Glutamatergic neuron (in vitro differentiated cells): Measurements from ENCODE around the gene PSME3IP1. TPM values are rescaled to one million over a fixed set of nuclear protein-coding genes. Genes with fewer than 3 reads are reported as not detected.

Experiments
- DNase-seq: peaks from one replicate; pipeline ENCODE4 v3.0.0; 2022
- H3K27ac Mint-ChIP-seq: one replicate; pipeline ENCODE4 v1.8.0; 2020; ENCODE audit warnings: mild to moderate bottlenecking, mixed read lengths, inconsistent platforms; ENCODE audit not compliant: unreplicated experiment
- H3K27me3 Mint-ChIP-seq: one replicate; pipeline ENCODE4 v1.8.0; 2020; ENCODE audit warnings: mild to moderate bottlenecking, moderate library complexity, mixed read lengths, inconsistent platforms; ENCODE audit not compliant: unreplicated experiment
- H3K36me3 Mint-ChIP-seq: one replicate; pipeline ENCODE4 v1.8.0; 2020; ENCODE audit warnings: mild to moderate bottlenecking, mixed read lengths, inconsistent platforms; ENCODE audit not compliant: unreplicated experiment
- H3K4me1 Mint-ChIP-seq: one replicate; pipeline ENCODE4 v1.8.0; 2020; ENCODE audit warnings: mild to moderate bottlenecking, low read depth, mixed read lengths, inconsistent platforms; ENCODE audit not compliant: unreplicated experiment
- H3K4me3 Mint-ChIP-seq: one replicate; pipeline ENCODE4 v1.8.0; 2020; ENCODE audit warnings: mild to moderate bottlenecking, mixed read lengths, inconsistent platforms; ENCODE audit not compliant: unreplicated experiment
- H3K9me3 Mint-ChIP-seq: one replicate; pipeline ENCODE4 v1.8.0; 2020; ENCODE audit warnings: mild to moderate bottlenecking, moderate library complexity, mixed read lengths, inconsistent platforms; ENCODE audit not compliant: unreplicated experiment
- total RNA-seq: library from RNA; stranded (reverse); fragmentation: NEBNext Ultra II Directional; extraction: Animal tissue kit (Norgen Biotek cat#: 25700); gene quantifications from one replicate; pipeline ENCODE4 v1.2.1, GENCODE V29; 2021; ENCODE audit not compliant: unreplicated experiment
- TF ChIP-seq, protein P1 (sequence below): fragments of 200-600 bp; sonication (generic); IDR thresholded peaks from one replicate; pipeline ENCODE4 v1.5.0; 2021; ENCODE audit not compliant: partially characterized antibody, unreplicated experiment

Gene PSME3IP1
- total RNA-seq, 1 donor from 2014 or later, result 124 TPM

DNA sequence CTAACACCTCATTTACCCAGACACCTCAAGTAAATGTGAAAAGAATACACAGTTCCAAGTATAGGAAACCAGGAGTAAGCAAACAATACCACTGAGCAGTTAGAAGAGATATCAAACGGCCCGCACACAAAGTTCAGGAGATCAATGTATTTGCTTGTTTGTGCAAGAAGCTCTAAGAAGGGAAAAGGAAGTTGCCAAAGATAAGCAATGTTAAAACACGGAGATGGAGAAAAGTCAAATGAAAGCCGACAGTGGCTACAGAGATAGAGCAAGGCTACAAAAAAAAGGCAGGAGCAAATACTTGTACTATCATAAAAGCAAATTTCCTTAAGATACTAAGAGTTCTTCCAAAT lies 29.5 kb downstream of the PSME3IP1 start:
- TF ChIP-seq, protein P1, sequence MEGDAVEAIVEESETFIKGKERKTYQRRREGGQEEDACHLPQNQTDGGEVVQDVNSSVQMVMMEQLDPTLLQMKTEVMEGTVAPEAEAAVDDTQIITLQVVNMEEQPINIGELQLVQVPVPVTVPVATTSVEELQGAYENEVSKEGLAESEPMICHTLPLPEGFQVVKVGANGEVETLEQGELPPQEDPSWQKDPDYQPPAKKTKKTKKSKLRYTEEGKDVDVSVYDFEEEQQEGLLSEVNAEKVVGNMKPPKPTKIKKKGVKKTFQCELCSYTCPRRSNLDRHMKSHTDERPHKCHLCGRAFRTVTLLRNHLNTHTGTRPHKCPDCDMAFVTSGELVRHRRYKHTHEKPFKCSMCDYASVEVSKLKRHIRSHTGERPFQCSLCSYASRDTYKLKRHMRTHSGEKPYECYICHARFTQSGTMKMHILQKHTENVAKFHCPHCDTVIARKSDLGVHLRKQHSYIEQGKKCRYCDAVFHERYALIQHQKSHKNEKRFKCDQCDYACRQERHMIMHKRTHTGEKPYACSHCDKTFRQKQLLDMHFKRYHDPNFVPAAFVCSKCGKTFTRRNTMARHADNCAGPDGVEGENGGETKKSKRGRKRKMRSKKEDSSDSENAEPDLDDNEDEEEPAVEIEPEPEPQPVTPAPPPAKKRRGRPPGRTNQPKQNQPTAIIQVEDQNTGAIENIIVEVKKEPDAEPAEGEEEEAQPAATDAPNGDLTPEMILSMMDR, result no peak
- DNase-seq, result no peak
- no peak overlapping the region for H3K27ac Mint-ChIP-seq
- H3K4me1 Mint-ChIP-seq, result no peaks in the 10 kb centered on the region
- no peaks in the 10 kb centered on the region for H3K27me3 Mint-ChIP-seq
- H3K36me3 Mint-ChIP-seq, result peaks cover 11% of the 10 kb centered on the region
- H3K4me3 Mint-ChIP-seq, result no peak overlapping the region
- no peaks in the 10 kb centered on the region for H3K9me3 Mint-ChIP-seq

DNA sequence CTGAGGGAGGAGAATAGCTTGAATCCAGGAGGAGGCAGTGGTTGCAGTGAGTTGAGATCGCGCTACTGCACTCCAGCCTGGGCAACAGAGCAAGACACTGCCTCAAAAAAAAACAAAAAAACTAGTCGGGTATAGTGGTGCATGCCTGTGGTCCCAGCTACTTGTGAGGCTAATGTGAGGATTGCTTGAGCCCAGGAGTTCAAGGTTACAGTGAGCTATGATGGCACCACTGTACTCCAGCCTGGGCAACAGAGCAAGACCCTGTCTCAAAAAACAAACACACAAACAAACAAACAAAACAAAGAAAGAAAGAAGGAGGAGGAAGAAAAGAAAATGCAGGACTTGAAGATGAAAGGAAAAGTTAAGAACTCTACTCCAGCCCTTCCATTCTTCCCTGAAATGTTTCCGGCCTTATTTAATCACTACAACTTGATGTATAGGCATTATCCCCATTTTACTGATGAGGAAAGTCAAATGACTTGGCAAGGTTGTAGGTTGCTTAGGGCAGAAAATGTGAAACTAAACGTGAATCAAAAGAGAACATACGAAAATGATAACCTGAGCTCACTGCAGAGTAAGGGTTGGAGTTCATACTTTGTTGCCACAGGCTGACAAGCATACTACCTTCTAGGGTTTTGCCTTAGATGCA lies 30.0 kb downstream of the PSME3IP1 start:
- no peak overlapping the region for H3K27ac Mint-ChIP-seq
- TF ChIP-seq, protein P1, result no peak

DNA sequence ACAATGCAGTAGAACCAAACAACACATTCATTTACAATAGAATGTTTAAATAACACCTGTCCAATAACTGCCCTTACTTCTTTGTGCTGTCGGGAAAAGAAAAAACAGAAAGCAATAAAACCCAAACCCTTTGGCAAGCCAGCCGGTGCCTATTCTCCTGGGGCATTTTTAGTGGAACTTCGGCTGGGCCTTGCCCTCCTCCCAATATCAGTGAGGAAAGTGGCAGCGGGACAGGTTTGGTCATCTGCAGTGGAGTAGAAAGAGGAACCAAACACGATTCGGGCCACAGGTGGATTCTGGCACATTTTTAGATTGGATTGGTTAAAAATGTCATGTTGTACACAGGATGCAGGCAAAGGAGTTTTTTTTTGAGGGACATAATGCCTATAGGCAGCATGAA lies 32.0 kb downstream of the PSME3IP1 start:
- H3K36me3 Mint-ChIP-seq, result peaks cover 11% of the 10 kb centered on the region
- peaks cover 3% of the 10 kb centered on the region for H3K27me3 Mint-ChIP-seq
- H3K4me1 Mint-ChIP-seq, result no peaks in the 10 kb centered on the region
- H3K9me3 Mint-ChIP-seq, result no peaks in the 10 kb centered on the region
- DNase-seq, result no peak
- no peak overlapping the region for H3K27ac Mint-ChIP-seq
- H3K4me3 Mint-ChIP-seq, result no peak overlapping the region
- TF ChIP-seq, protein P1, result no peak

More for the DNA sequence above, 30.0 kb downstream of the PSME3IP1 start:
- DNase-seq, result no peak
- Mint-ChIP-seq H3K4me1 (no peaks in the 10 kb centered on the region), H3K36me3 (peaks cover 11% of the 10 kb centered on the region), H3K27me3 (no peaks in the 10 kb centered on the region), H3K9me3 (no peaks in the 10 kb centered on the region), H3K4me3 (no peak overlapping the region)

DNA sequence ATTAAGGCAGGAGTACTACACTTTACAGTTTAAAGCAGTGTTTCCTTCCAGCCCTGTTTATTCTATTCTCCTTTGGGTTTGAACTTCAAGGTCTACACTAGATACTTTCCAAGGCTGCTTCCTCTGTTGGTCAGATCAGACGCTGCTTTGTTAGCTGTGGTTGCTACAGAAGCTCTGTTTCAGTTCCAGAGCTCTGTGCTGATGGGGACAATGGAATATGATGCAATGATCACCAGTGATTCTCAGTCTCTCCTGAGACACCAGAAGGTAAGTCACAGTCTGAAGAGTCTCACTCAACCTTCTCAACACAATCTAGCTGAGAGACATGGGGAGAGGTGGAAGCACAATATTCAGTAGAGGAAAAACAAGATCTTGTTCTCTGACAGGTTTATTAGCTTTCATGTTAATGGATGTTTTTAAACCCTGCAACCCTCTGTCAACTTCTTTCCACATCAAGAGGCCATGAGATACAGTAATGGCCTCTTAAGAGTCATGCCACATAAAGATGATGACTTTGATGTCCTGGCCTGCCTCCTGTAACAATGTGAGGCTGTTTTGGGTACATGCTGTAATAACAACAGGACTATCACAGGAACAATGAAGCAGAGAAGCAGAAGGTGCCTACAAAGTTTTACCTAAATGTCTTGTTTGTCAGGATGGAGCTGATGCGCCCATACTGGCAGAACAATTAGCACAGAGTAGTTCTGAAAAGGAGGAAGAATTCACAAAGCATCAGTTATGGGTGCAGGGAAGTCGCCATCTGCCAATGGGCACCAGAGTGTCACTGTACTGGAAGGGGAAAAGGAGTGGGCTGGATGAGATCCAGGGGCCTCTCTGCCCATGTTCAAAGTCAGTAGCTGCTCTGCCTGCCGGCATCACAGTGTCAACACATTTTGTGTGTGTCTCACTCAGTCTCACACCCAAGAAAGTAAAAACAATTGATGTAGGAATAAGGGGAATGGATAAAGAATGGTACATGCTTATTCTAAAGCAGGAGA lies 33.4 kb downstream of the PSME3IP1 start:
- H3K36me3 Mint-ChIP-seq, result peaks cover 11% of the 10 kb centered on the region
- H3K9me3 Mint-ChIP-seq, result no peaks in the 10 kb centered on the region
- TF ChIP-seq, protein P1, result no peak
- H3K27ac Mint-ChIP-seq, result peak overlapping the region; percentile 16
- no peaks in the 10 kb centered on the region for H3K4me1 Mint-ChIP-seq
- no peak overlapping the region for H3K4me3 Mint-ChIP-seq
- DNase-seq, result no peak
- peaks cover 3% of the 10 kb centered on the region for H3K27me3 Mint-ChIP-seq

DNA sequence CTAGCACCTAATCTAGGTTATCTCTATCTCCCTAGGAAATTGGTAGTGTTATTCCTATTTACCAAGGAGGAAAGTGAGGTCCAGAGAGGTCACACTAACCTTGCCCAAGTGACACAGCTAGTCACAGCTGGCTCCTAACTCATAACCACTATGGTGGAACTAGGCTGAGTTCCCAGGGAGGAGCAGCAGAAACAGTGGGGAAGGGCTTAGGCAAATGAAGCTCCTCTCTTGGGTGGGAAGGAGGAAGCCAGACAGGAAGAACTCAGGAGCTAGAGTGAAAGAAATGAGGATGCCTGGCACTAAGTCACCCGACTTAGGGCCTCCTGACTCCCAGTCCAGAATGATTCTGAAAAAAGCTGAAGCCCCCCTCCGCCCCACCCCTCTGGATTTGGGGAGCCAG lies 34.5 kb downstream of the PSME3IP1 start:
- peaks cover 3% of the 10 kb centered on the region for H3K27me3 Mint-ChIP-seq
- TF ChIP-seq, protein P1, result no peak
- DNase-seq, result no peak
- H3K27ac Mint-ChIP-seq, result no peak overlapping the region
- H3K36me3 Mint-ChIP-seq, result peaks cover 7% of the 10 kb centered on the region
- no peaks in the 10 kb centered on the region for H3K4me1 Mint-ChIP-seq
- H3K4me3 Mint-ChIP-seq, result no peak overlapping the region
- H3K9me3 Mint-ChIP-seq, result no peaks in the 10 kb centered on the region
